ENCODE data around the gene MLN. TPM values are rescaled to one million over a fixed set of nuclear protein-coding genes. Genes with fewer than 3 reads are reported as not detected.

The MLN gene
- total and polyA plus RNA-seq, 2 of the 4 experiments (the other 2 are of a cell fraction): not detected

- in situ Hi-C loops (cut with MboI; ENCODE audit: low sequenced_read_pairs): no loop called here
- no peaks in the 10 kb centered on the region for H3K36me3 ChIP-seq (ENCODE audit: control insufficient read depth, insufficient read depth, low read length)
- WGBS, 2 experiments (ENCODE audit: extremely low coverage in 2 of 2, insufficient read length in 1 of 2): 18% methylated on average over 5 of the region's 8 CpGs; no CpG with 5 or more reads in 1 of the 2 experiments
Observed at GRCh38 chr6:33816911-33817310, 13.1 kb upstream of the MLN start.

More at GRCh38 chr6:33816911-33817310, 13.1 kb upstream of the MLN start:
- intact Hi-C loops (cut with micrococcal nuclease): no loop called here
- no TSS peak for BruUV-seq (replicated peaks)
- no peaks in the 10 kb centered on the region for H3K9me3 ChIP-seq (ENCODE audit: control insufficient read depth, insufficient read depth, low read length)
- peaks cover 3% of the 10 kb centered on the region; the same call in 1 of the 2 replicates for H3K9me1 ChIP-seq (ENCODE audit: insufficient read depth, low read length)
- no peak overlapping the region for H2BK5ac ChIP-seq (ENCODE audit: low read depth, low read length, poor library complexity, severe bottlenecking)
- DNase-seq (no peak), ATAC-seq (ENCODE audit: low read depth) (no peak)
- no peak overlapping the region for H3K56ac ChIP-seq (ENCODE audit: extremely low read depth, insufficient read depth, low read length)
- H2BK20ac ChIP-seq (ENCODE audit: low read depth, low read length): no peak overlapping the region
- H3K27me3 ChIP-seq (ENCODE audit: control insufficient read depth, insufficient read depth, low read length): peaks cover 58% of the 10 kb centered on the region
- H3K4me3 ChIP-seq (ENCODE audit: insufficient read depth, low read depth, low read length): no peak overlapping the region
- H3K14ac ChIP-seq (replicated peaks; ENCODE audit: low read depth, low read length): no peak overlapping the region
- ChIA-PET CTCF (no interaction called here), POLR2A (ENCODE audit: unreplicated experiment) (no interaction called here)
- H3K4ac ChIP-seq (ENCODE audit: low read depth, low read length): no peak overlapping the region
- H2BK15ac ChIP-seq (ENCODE audit: low read depth, low read length): no peak overlapping the region
- H3K9ac ChIP-seq (ENCODE audit: low read depth, low read length): no peak overlapping the region
- no peak overlapping the region for H3K18ac ChIP-seq (ENCODE audit: low read depth, low read length)
- no peak overlapping the region for H4K91ac ChIP-seq (ENCODE audit: insufficient read depth, low read depth, low read length)
- no peak overlapping the region for H4K8ac ChIP-seq (ENCODE audit: low read depth in 2 of 2, low read length in 2 of 2)
- H3K4me1 ChIP-seq (ENCODE audit: control insufficient read depth, insufficient read depth, low read length): no peaks in the 10 kb centered on the region
- H2AFZ ChIP-seq (replicated peaks; ENCODE audit: low read length, poor library complexity): no peak overlapping the region
- H3K4me2 ChIP-seq (ENCODE audit: low read depth, low read length): no peak overlapping the region
- no peaks in the 10 kb centered on the region for H4K20me1 ChIP-seq (ENCODE audit: insufficient read depth, low read length)
- dilution Hi-C loops (cut with HindIII; ENCODE audit: low sequenced_read_pairs, unreplicated experiment): no loop called here
- H2AK5ac ChIP-seq (ENCODE audit: low read depth, low read length): no peak overlapping the region
- no peak overlapping the region for H4K5ac ChIP-seq (ENCODE audit: low read depth, low read length)
- TF ChIP-seq MAFK (IDR thresholded peaks at IDR 0.05; ENCODE audit: low read depth, low read length) (no peak), CEBPB (IDR thresholded peaks at IDR 0.05; ENCODE audit: low read depth, low read length) (no peak), BHLHE40 (IDR thresholded peaks at IDR 0.05; ENCODE audit: low read depth, low read length) (no peak), MXI1 (IDR thresholded peaks at IDR 0.05; ENCODE audit: borderline replicate concordance, low read depth, low read length) (no peak), NFE2L2 (IDR thresholded peaks at IDR 0.05; ENCODE audit: low read depth, low read length) (no peak), RFX5 (IDR thresholded peaks at IDR 0.05; ENCODE audit: low read depth, low read length) (no peak), CHD1 (IDR thresholded peaks at IDR 0.05; ENCODE audit: low read depth, low read length) (no peak), RCOR1 (IDR thresholded peaks at IDR 0.05; ENCODE audit: insufficient replicate concordance, low read length) (no peak), FOS (IDR thresholded peaks at IDR 0.05; ENCODE audit: low read depth, low read length) (no peak)
- TF ChIP-seq, protein P1, sequence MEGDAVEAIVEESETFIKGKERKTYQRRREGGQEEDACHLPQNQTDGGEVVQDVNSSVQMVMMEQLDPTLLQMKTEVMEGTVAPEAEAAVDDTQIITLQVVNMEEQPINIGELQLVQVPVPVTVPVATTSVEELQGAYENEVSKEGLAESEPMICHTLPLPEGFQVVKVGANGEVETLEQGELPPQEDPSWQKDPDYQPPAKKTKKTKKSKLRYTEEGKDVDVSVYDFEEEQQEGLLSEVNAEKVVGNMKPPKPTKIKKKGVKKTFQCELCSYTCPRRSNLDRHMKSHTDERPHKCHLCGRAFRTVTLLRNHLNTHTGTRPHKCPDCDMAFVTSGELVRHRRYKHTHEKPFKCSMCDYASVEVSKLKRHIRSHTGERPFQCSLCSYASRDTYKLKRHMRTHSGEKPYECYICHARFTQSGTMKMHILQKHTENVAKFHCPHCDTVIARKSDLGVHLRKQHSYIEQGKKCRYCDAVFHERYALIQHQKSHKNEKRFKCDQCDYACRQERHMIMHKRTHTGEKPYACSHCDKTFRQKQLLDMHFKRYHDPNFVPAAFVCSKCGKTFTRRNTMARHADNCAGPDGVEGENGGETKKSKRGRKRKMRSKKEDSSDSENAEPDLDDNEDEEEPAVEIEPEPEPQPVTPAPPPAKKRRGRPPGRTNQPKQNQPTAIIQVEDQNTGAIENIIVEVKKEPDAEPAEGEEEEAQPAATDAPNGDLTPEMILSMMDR (conservative IDR thresholded peaks at IDR 0.05; ENCODE audit: low read depth, low read length): no peak
- TF ChIP-seq, protein P2, sequence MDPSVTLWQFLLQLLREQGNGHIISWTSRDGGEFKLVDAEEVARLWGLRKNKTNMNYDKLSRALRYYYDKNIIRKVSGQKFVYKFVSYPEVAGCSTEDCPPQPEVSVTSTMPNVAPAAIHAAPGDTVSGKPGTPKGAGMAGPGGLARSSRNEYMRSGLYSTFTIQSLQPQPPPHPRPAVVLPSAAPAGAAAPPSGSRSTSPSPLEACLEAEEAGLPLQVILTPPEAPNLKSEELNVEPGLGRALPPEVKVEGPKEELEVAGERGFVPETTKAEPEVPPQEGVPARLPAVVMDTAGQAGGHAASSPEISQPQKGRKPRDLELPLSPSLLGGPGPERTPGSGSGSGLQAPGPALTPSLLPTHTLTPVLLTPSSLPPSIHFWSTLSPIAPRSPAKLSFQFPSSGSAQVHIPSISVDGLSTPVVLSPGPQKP (IDR thresholded peaks at IDR 0.05; ENCODE audit: borderline replicate concordance, low read depth, low read length): no peak
- TF ChIP-seq, protein P3, sequence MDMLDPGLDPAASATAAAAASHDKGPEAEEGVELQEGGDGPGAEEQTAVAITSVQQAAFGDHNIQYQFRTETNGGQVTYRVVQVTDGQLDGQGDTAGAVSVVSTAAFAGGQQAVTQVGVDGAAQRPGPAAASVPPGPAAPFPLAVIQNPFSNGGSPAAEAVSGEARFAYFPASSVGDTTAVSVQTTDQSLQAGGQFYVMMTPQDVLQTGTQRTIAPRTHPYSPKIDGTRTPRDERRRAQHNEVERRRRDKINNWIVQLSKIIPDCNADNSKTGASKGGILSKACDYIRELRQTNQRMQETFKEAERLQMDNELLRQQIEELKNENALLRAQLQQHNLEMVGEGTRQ (IDR thresholded peaks at IDR 0.05; ENCODE audit: low read depth, low read length): no peak
- no peak overlapping the region for H2BK120ac ChIP-seq (ENCODE audit: low read depth, low read length)
- H3K27ac ChIP-seq (ENCODE audit: insufficient read depth, low read length): no peak overlapping the region
- no peaks in the 10 kb centered on the region for H3K79me1 ChIP-seq (ENCODE audit: low read depth in 1 of 2, low read length in 2 of 2)
- H3K23ac ChIP-seq (ENCODE audit: low read depth, low read length): no peak overlapping the region
- H2AK9ac ChIP-seq (replicated peaks; ENCODE audit: low read depth, low read length, poor library complexity): no peak overlapping the region
